Measurements from ENCODE around the gene HDAC9.

- TF ChIP-seq POLR2A (IDR thresholded peaks at IDR 0.05), result no peak
- no peak for TF ChIP-seq CTCF (IDR thresholded peaks at IDR 0.05)
Measured at GRCh38 chr7:18550574-18550973, 55.0 kb downstream of the HDAC9 start.
